Pancreas (tissue), 10 donors: ENCODE results near the gene EDN2. TPM values are rescaled to one million over a fixed set of nuclear protein-coding genes. Genes with fewer than 3 reads are reported as not detected.
A peak's percentile ranks its signal among the peaks of the same experiment; 100 is the strongest.

Source experiments
- ATAC-seq, 4 donors: fragments of 200-7000 bp; cut with Tn5 transposase; one replicate each; pipeline versions ENCODE4 v1.8.0 to v1.9.1; 2020; ENCODE audit warnings: mild to moderate bottlenecking in 4 of 4, moderate library complexity in 4 of 4
- DNase-seq, 6 donors: peaks; one replicate each; pipeline ENCODE4 v3.0.0-alpha.2; 2020
- FAIRE-seq: peaks from 2 replicates; lab custom pipeline; 2012; peaks lifted over from hg19 to GRCh38; lab: Jason Lieb, UNC
- H3K27ac ChIP-seq, 4 donors: fragments of 200-600 bp; sonication (generic); 1 replicate in 3 of 4; 2 replicates in 1 of 4; pipeline versions ENCODE4 v1.5.0 to v1.8.0; 2020
- H3K27me3 ChIP-seq, 4 donors: fragments of 200-600 bp; one replicate each; pipeline ENCODE4 v1.8.0; 2021
- H3K36me3 ChIP-seq, 3 donors: fragments of 200-600 bp; sonication (generic) in 1 of 3; one replicate each; pipeline versions ENCODE4 v1.5.0 to v1.8.0; 2020 to 2021
- H3K4me1 ChIP-seq, 3 donors: fragments of 200-600 bp; one replicate each; pipeline ENCODE4 v1.8.0; 2021
- H3K4me3 ChIP-seq, 4 donors: fragments of 200-600 bp; sonication (generic) in 2 of 4; one replicate each; pipeline versions ENCODE4 v1.5.0 to v1.8.0; 2020 to 2021
- H3K9me3 ChIP-seq, 4 donors: fragments of 200-600 bp; one replicate each; pipeline ENCODE4 v1.8.0; 2021
- CTCF ChIP-seq, 4 donors: fragments of 200-600 bp; sonication (generic) in 3 of 4; IDR thresholded peaks; one replicate each; pipeline versions ENCODE4 v1.5.0 to v1.8.0; 2021; ENCODE audit warnings: antibody characterized with exemption in 4 of 4
- WGBS, 2 donors: extraction: QIAGEN DNeasy Blood & Tissue Kit; methylation state at CpG; one replicate each; pipeline ENCODE4 v1.1.7; 2013; 5-methylcytosine and 5-hydroxymethylcytosine counted together
- intact Hi-C, 3 donors: fragments of 100-400 bp; cut with DNase I; formaldehyde crosslinking; loops; one replicate each; pipeline versions ENCODE4 v1.11.1 to v1.14.2; 2022
- polyA plus RNA-seq, 2 donors: library from polyadenylated mRNA; stranded (reverse); fragments of 200-250 nt; gene quantifications; one replicate each; pipeline ENCODE4 v1.2.3, GENCODE V29; 2013
- total RNA-seq, 6 donors: library from RNA; stranded (reverse); fragmentation: NEBNext Ultra II Directional in 4 of 6; extraction: Animal tissue kit (Norgen Biotek cat#: 25700) in 4 of 6; gene quantifications; one replicate each; pipeline versions ENCODE4 v1.2.1 to v1.2.4, GENCODE V29; 2021 to 2023
- donor health status: healthy with polysubstance abuse.
- donor health status: DM: no; HTN: no; CAD: no; lungs with moderate emphysema.
- donor health status: DM: no; HTN: no; CAD: no.
- donor health status: control.
- donor health status: control.
- donor health status: Bipolar disorder and iron deficiency.
- donor health status: DM: yes; HTN: yes; CAD: no.
- donor health status: DM: no; HTN: no; CAD: no.
- donor health status: DM: no; HTN: no; CAD: no.
- donor health status: DM: yes; HTN: yes; CAD: no.

Gene EDN2
- total and polyA plus RNA-seq, 8 donors: 1.2 to 8.3 (median 1.8) TPM

- H3K27me3 ChIP-seq: no peaks in the 10 kb centered on the region
- 6 to 11% methylated on average over 17 of the region's 17 CpGs for WGBS, 2 donors
- intact Hi-C loops: no loop called here
- FAIRE-seq (no peak), ATAC-seq (peak; percentile 91 to 95 (median 92)), DNase-seq (peak; percentile 81 to 97 (median 93))
- TF ChIP-seq CTCF (IDR thresholded peaks at IDR 0.05): peak; percentile 89 to 92 (median 90)
- no peaks in the 10 kb centered on the region for H3K36me3 ChIP-seq
- H3K27ac ChIP-seq: peak overlapping the region; percentile 52 to 83 (median 66)
- H3K4me3 ChIP-seq: peak overlapping the region in 1 of 4 donors; percentile 23
- peaks cover 9 to 18% (median 16%) of the 10 kb centered on the region in 3 donors for H3K4me1 ChIP-seq
- no peaks in the 10 kb centered on the region for H3K9me3 ChIP-seq
Measured at GRCh38 chr1:41432481-41433280, 51.8 kb downstream of the EDN2 start.

DNA sequence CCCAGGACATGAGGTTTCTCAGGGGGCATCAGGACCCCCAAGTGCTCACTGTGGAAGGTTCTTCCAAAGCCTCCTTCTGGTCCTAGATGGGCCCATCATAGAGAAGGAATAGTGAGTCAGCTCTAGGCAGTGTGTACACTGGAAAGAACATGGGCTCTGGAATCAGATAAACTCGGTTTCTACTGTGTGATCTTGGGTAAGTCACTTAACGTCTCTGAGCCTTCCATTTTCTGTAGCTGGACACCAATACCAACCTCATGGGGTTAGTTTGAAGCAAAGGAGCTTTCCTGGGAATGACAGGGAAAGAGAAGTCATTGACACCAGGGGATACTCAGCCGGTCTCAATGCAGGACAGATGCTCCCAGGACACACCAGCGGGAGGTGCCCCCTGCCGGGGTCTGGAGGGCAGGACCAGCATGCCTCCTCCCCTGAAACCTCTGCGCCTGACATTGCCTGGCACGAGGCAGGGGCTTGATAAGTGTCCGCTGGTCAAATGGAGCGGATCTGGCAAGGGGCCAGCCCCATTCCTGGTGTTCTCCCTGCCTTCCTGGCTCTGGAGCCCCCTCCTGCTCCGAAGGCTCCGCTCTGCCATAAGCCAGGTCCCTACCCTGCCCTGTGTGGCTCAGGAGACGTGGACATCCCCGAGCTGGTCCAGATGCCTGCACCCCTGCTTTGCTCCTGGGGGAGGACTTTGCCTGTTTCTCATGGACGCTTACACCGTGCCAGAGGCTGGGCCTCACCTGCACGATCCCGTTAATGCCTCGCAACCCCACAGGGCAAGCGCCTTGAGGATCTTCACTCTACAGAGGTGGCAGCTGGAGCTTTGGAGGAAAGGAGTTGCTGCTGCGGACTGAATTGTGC, 52.8 kb downstream of the EDN2 start:
- Histone ChIP-seq H3K9me3 (no peaks in the 10 kb centered on the region), H3K27me3 (no peaks in the 10 kb centered on the region), H3K4me1 (peaks cover 9 to 18% (median 16%) of the 10 kb centered on the region in 3 donors), H3K4me3 (no peak overlapping the region), H3K36me3 (no peaks in the 10 kb centered on the region), H3K27ac (peak overlapping the region; percentile 52 to 83 (median 66))
- DNase-seq (peak in 4 of 6 donors; percentile 24 to 80 (median 60)), ATAC-seq (peak; percentile 0 to 8 (median 3)), FAIRE-seq (no peak)
- TF ChIP-seq CTCF (IDR thresholded peaks at IDR 0.05): no peak
- 57% methylated on average over 20 of the region's 20 CpGs for WGBS, 2 donors
- intact Hi-C loops: no loop called here

DNA sequence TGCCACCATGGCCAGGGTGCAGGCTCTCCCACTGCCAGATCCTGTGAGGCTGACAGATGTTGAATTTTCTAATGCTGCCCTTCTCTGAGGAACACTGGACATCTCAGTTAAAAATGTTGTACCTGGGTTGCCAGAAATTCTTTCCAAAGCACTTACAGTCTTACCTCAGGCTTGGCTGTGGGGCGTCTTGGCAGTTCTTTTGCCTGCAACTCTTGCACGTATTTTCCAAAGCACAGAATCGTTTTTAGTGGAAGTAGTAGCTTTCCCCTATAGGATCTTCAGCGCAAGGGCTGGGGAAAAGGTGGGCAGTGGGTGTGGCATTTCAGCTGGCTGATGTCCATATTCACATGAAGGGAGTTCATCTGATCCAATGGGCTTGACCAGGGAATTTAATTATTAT, 53.9 kb downstream of the EDN2 start:
- WGBS, 2 donors: 79 to 81% methylated on average over 4 of the region's 4 CpGs
- no peak overlapping the region for H3K4me3 ChIP-seq
- H3K36me3 ChIP-seq: no peaks in the 10 kb centered on the region
- H3K9me3 ChIP-seq: no peaks in the 10 kb centered on the region
- no peak for TF ChIP-seq CTCF (IDR thresholded peaks at IDR 0.05)
- no peak overlapping the region for H3K27ac ChIP-seq
- intact Hi-C loops: no loop called here
- DNase-seq: no peak
- peaks cover 9 to 18% (median 16%) of the 10 kb centered on the region in 3 donors for H3K4me1 ChIP-seq
- ATAC-seq: no peak
- no peaks in the 10 kb centered on the region for H3K27me3 ChIP-seq
- no peak for FAIRE-seq

DNA sequence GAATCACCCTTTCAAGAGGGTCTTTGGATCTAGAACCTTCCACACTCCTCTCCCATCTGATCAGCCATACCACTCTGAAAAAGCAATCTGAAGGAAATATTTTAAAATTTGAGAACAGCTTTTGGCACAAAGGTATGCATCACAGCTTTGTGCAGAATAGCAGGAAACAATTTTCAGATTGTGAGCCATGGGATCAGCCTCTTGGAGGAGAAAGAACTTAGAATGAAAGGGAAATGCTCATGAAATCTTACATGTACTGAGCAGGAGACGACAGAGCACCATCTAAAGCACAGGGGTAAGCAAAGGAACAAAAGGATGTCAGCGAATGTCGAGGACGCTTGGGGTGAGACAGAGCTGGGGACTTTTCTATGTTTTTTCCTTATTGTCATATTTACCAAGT, 54.4 kb downstream of the EDN2 start:
- Histone ChIP-seq H3K4me1 (peaks cover 9 to 18% (median 16%) of the 10 kb centered on the region in 3 donors), H3K36me3 (no peaks in the 10 kb centered on the region), H3K27ac (no peak overlapping the region), H3K27me3 (no peaks in the 10 kb centered on the region), H3K4me3 (no peak overlapping the region), H3K9me3 (no peaks in the 10 kb centered on the region)
- no peak for ATAC-seq
- FAIRE-seq: no peak
- intact Hi-C loops: no loop called here
- 85 to 90% methylated on average over 4 of the region's 4 CpGs for WGBS, 2 donors
- no peak for DNase-seq
- no peak for TF ChIP-seq CTCF (IDR thresholded peaks at IDR 0.05)
